IPS-15b (cell line): Measurements from ENCODE around the gene ALB.

Experiments used
- H3K27me3 ChIP-seq: one replicate; pipeline ENCODE4 v1.6.1; 2013; ENCODE audit warnings: low read length; ENCODE audit not compliant: control insufficient read depth, insufficient read depth
- H3K36me3 ChIP-seq: one replicate; pipeline ENCODE4 v1.6.1; 2013; ENCODE audit warnings: low read length; ENCODE audit not compliant: control insufficient read depth, insufficient read depth
- H3K4me1 ChIP-seq: one replicate; pipeline ENCODE4 v1.6.1; 2013; ENCODE audit warnings: mild to moderate bottlenecking, low read length; ENCODE audit not compliant: control insufficient read depth, insufficient read depth
- H3K4me3 ChIP-seq: one replicate; pipeline ENCODE4 v1.5.1; 2013; ENCODE audit warnings: low read depth, low read length
- H3K9ac ChIP-seq: one replicate; pipeline ENCODE4 v1.6.1; 2013; ENCODE audit warnings: low read depth, mild to moderate bottlenecking, low read length
- H3K9me3 ChIP-seq: one replicate; pipeline ENCODE4 v1.6.1; 2013; ENCODE audit warnings: mild to moderate bottlenecking, low read length; ENCODE audit not compliant: control insufficient read depth, insufficient read depth

The ALB gene

GRCh38 chr4:73445383-73446335 lies 41.6 kb downstream of the ALB start:
- no peaks in the 10 kb centered on the region for H3K27me3 ChIP-seq
- no peaks in the 10 kb centered on the region for H3K36me3 ChIP-seq
- H3K9ac ChIP-seq, result no peak overlapping the region
- peaks cover 9% of the 10 kb centered on the region for H3K4me1 ChIP-seq
- no peak overlapping the region for H3K4me3 ChIP-seq
- no peaks in the 10 kb centered on the region for H3K9me3 ChIP-seq

- H3K9me3 ChIP-seq, result no peaks in the 10 kb centered on the region
- H3K4me3 ChIP-seq, result no peak overlapping the region
- H3K27me3 ChIP-seq, result no peaks in the 10 kb centered on the region
- H3K9ac ChIP-seq, result no peak overlapping the region
- H3K4me1 ChIP-seq, result peaks cover 14% of the 10 kb centered on the region
- no peaks in the 10 kb centered on the region for H3K36me3 ChIP-seq
Observed at GRCh38 chr4:73446336-73446938, 42.4 kb downstream of the ALB start.

GRCh38 chr4:73447671-73448070 lies 43.6 kb downstream of the ALB start:
- Histone ChIP-seq H3K27me3 (no peaks in the 10 kb centered on the region), H3K4me1 (peaks cover 25% of the 10 kb centered on the region), H3K36me3 (no peaks in the 10 kb centered on the region), H3K4me3 (no peak overlapping the region), H3K9ac (no peak overlapping the region), H3K9me3 (no peaks in the 10 kb centered on the region)

GRCh38 chr4:73448448-73449203 lies 44.5 kb downstream of the ALB start:
- Histone ChIP-seq H3K9ac (no peak overlapping the region), H3K36me3 (no peaks in the 10 kb centered on the region), H3K4me3 (no peak overlapping the region), H3K27me3 (no peaks in the 10 kb centered on the region), H3K9me3 (no peaks in the 10 kb centered on the region), H3K4me1 (peaks cover 31% of the 10 kb centered on the region)

- Histone ChIP-seq H3K27me3 (no peaks in the 10 kb centered on the region), H3K36me3 (no peaks in the 10 kb centered on the region), H3K4me3 (no peak overlapping the region), H3K9ac (no peak overlapping the region), H3K9me3 (no peaks in the 10 kb centered on the region), H3K4me1 (peaks cover 32% of the 10 kb centered on the region)
Observed at GRCh38 chr4:73450398-73451004, 46.4 kb downstream of the ALB start.

GRCh38 chr4:73451404-73451803 lies 47.3 kb downstream of the ALB start:
- Histone ChIP-seq H3K4me3 (no peak overlapping the region), H3K9me3 (no peaks in the 10 kb centered on the region), H3K27me3 (no peaks in the 10 kb centered on the region), H3K9ac (no peak overlapping the region), H3K36me3 (no peaks in the 10 kb centered on the region), H3K4me1 (peaks cover 32% of the 10 kb centered on the region)

- Histone ChIP-seq H3K4me1 (peaks cover 32% of the 10 kb centered on the region), H3K27me3 (no peaks in the 10 kb centered on the region), H3K4me3 (no peak overlapping the region), H3K36me3 (no peaks in the 10 kb centered on the region), H3K9ac (no peak overlapping the region), H3K9me3 (no peaks in the 10 kb centered on the region)
Observed at GRCh38 chr4:73451981-73452747, 48.1 kb downstream of the ALB start.

- Histone ChIP-seq H3K36me3 (no peaks in the 10 kb centered on the region), H3K9me3 (no peaks in the 10 kb centered on the region), H3K4me3 (no peak overlapping the region), H3K4me1 (peaks cover 32% of the 10 kb centered on the region), H3K27me3 (no peaks in the 10 kb centered on the region), H3K9ac (no peak overlapping the region)
Observed at GRCh38 chr4:73452953-73453700, 49.0 kb downstream of the ALB start.

- H3K9me3 ChIP-seq, result no peaks in the 10 kb centered on the region
- H3K27me3 ChIP-seq, result no peaks in the 10 kb centered on the region
- H3K9ac ChIP-seq, result no peak overlapping the region
- no peaks in the 10 kb centered on the region for H3K36me3 ChIP-seq
- peaks cover 32% of the 10 kb centered on the region for H3K4me1 ChIP-seq
- no peak overlapping the region for H3K4me3 ChIP-seq
Observed at GRCh38 chr4:73453701-73454005, 49.6 kb downstream of the ALB start.

GRCh38 chr4:73454920-73455319 lies 50.8 kb downstream of the ALB start:
- H3K9me3 ChIP-seq, result no peaks in the 10 kb centered on the region
- H3K9ac ChIP-seq, result no peak overlapping the region
- peaks cover 30% of the 10 kb centered on the region for H3K4me1 ChIP-seq
- H3K27me3 ChIP-seq, result no peaks in the 10 kb centered on the region
- H3K36me3 ChIP-seq, result no peaks in the 10 kb centered on the region
- H3K4me3 ChIP-seq, result no peak overlapping the region
